NCI-H146 treated with DMSO at 0.1 percent for 48 hours (cell line): Measurements from ENCODE around the gene CSNK1D.

Source experiments
- DNase-seq: peaks from one replicate; lab custom pipeline; 2025; ENCODE audit not compliant: unreplicated experiment; lab: John Stamatoyannopoulos, UW

The CSNK1D gene

GRCh38 chr17:82253179-82253544 lies 20.3 kb downstream of the CSNK1D start:
- no peak for DNase-seq

GRCh38 chr17:82252511-82253178 lies 20.9 kb downstream of the CSNK1D start:
- DNase-seq = no peak

GRCh38 chr17:82250868-82251500 lies 22.5 kb downstream of the CSNK1D start:
- DNase-seq = no peak

GRCh38 chr17:82249896-82250581 lies 23.5 kb downstream of the CSNK1D start:
- DNase-seq = no peak

- no peak for DNase-seq
Measured at GRCh38 chr17:82248815-82249674, 24.5 kb downstream of the CSNK1D start.

GRCh38 chr17:82247856-82248671 lies 25.4 kb downstream of the CSNK1D start:
- no peak for DNase-seq

- no peak for DNase-seq
Measured at GRCh38 chr17:82247182-82247823, 26.2 kb downstream of the CSNK1D start.

GRCh38 chr17:82246365-82247181 lies 26.9 kb downstream of the CSNK1D start:
- no peak for DNase-seq

- no peak for DNase-seq
Measured at GRCh38 chr17:82246040-82246364, 27.5 kb downstream of the CSNK1D start.

GRCh38 chr17:82245134-82246039 lies 28.1 kb downstream of the CSNK1D start:
- no peak for DNase-seq

GRCh38 chr17:82244413-82245133 lies 28.9 kb downstream of the CSNK1D start:
- DNase-seq = no peak

- no peak for DNase-seq
Measured at GRCh38 chr17:82243648-82244412, 29.7 kb downstream of the CSNK1D start.

- no peak for DNase-seq
Measured at GRCh38 chr17:82242977-82243647, 30.4 kb downstream of the CSNK1D start.

- DNase-seq = no peak
Measured at GRCh38 chr17:82242698-82242976, 30.9 kb downstream of the CSNK1D start.

- no peak for DNase-seq
Measured at GRCh38 chr17:82241926-82242697, 31.4 kb downstream of the CSNK1D start.
